ENCODE measurements around the gene RIMBP2. TPM values are rescaled to one million over a fixed set of nuclear protein-coding genes. Genes with fewer than 3 reads are reported as not detected.
"Not testable (repeated sequence)": the region's sequence is repeated elsewhere in the genome, so short reads cannot be mapped to it uniquely, and the experiment has no call there.

Gene RIMBP2
- total and polyA plus RNA-seq, 8 donors, result 0.42 to 19.0 (median 16.1) TPM

DNA sequence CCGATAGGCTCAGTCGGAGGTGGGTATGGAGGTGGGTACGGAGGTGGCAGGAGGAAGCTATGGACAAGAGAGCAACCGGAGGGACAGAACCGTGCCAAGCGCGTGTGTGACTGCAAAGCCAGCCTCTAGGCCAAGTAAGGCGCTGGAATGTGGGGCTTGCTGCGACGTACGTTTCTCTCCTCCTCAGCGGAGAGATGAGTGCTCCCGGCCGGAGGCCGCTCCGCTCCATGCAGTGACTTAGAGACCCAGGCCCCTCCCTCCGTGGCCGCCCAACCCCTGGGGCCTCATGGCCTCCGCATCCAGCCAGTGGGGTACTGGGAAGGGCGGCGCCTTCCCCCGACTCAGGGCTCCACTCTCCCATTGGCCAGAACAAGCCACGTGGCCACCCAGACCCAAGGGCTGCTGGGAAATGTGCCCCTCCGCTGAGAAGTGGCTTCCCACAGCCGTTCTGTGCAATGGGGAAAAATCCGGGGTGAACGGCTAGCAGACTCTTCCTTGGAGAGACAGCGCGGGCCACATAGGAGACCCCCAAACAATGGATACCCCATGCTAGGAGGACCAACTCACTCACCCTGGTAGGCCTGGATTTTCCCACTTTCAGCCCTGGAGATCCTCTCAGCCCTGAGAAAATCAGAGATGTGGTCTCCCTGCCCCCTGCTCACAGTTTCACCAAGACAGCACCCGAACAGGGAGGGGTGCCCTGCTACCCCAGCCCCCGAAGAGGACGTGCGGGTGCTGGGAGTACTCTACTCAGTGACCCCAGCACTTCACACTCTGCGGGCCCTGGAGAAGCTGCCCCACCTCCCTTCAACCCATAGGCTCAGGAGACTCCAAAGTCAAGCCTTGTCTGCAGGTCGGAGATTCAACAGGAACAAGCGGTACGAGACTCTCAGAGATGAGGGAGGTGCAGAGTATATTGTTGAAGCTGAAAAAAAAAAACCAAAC is 66.7 kb downstream of the RIMBP2 start:
- ATAC-seq (no peak), DNase-seq (no peak)
- no peak overlapping the region for H3K4me3 ChIP-seq
- no peaks in the 10 kb centered on the region for H3K36me3 ChIP-seq
- intact Hi-C loops (cut with DNase I), result no loop called here
- peaks cover 0 to 12% of the 10 kb centered on the region in 2 donors for H3K27me3 ChIP-seq
- TF ChIP-seq, protein P1, sequence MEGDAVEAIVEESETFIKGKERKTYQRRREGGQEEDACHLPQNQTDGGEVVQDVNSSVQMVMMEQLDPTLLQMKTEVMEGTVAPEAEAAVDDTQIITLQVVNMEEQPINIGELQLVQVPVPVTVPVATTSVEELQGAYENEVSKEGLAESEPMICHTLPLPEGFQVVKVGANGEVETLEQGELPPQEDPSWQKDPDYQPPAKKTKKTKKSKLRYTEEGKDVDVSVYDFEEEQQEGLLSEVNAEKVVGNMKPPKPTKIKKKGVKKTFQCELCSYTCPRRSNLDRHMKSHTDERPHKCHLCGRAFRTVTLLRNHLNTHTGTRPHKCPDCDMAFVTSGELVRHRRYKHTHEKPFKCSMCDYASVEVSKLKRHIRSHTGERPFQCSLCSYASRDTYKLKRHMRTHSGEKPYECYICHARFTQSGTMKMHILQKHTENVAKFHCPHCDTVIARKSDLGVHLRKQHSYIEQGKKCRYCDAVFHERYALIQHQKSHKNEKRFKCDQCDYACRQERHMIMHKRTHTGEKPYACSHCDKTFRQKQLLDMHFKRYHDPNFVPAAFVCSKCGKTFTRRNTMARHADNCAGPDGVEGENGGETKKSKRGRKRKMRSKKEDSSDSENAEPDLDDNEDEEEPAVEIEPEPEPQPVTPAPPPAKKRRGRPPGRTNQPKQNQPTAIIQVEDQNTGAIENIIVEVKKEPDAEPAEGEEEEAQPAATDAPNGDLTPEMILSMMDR (IDR thresholded peaks at IDR 0.05), result no peak
- peaks cover 0 to 3% of the 10 kb centered on the region in 2 donors for H3K9me3 ChIP-seq
- no peaks in the 10 kb centered on the region for H3K4me1 ChIP-seq
- H3K27ac ChIP-seq, result no peak overlapping the region

DNA sequence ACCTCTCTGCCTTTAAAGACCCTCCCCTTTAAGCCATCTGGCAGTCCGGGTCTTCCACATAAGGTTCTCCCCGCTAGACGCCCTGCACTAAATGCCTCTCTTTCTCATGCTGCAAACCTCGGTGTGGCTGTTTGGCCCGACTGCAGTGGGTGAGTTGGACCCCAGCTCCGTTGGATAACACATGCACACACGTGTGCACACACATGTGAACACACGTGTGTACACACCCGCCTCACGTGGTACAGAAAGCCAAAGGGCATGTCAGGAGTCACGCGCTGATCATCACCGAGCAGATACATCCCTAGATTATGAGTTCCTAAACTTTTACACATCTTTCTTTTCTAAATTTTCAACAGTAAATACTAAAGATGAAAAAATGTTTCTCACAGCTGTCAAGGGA is 68.3 kb downstream of the RIMBP2 start:
- H3K4me1 ChIP-seq, result no peaks in the 10 kb centered on the region
- ATAC-seq (no peak), DNase-seq (no peak)
- H3K36me3 ChIP-seq, result no peaks in the 10 kb centered on the region
- H3K27me3 ChIP-seq, result peaks cover 0 to 20% of the 10 kb centered on the region in 2 donors
- no peaks in the 10 kb centered on the region for H3K9me3 ChIP-seq
- no peak overlapping the region for H3K27ac ChIP-seq
- intact Hi-C loops (cut with DNase I), result no loop called here
- TF ChIP-seq, protein P1 (IDR thresholded peaks at IDR 0.05), result no peak
- H3K4me3 ChIP-seq, result no peak overlapping the region

DNA sequence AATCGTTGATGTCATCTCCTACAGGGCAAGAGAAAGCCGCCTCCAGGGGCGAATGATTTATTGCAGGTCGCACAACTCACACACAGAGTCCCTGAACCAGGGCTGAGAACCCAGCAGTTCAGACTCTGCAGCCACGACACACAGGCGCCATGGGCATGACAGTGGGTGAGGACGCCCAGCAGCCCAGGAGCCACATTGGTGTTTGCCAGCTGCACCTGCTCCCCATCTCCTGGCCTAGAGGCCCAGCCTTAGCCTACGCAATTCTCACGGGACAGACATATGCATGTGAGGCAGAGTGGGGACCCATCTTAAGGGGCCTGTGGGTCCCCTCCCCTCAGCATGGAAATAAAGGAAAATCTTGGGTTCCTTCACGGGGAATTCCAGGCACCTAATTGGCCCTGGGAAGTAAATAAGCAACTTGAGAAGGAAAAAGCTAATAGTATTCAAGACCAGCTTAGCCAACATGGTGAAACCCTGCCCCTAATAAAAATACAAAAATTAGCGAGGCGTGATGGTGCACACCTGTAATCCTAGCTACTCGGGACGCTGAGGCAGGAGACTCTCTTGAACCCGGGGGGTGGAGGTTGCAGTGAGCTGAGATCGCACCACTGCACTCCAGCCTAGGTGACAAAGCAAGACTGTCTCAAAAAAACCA is 69.3 kb downstream of the RIMBP2 start:
- Histone ChIP-seq H3K36me3 (no peaks in the 10 kb centered on the region), H3K9me3 (no peaks in the 10 kb centered on the region), H3K4me1 (no peaks in the 10 kb centered on the region), H3K4me3 (no peak overlapping the region), H3K27me3 (peaks cover 0 to 20% of the 10 kb centered on the region in 2 donors), H3K27ac (no peak overlapping the region)
- TF ChIP-seq, protein P1 (IDR thresholded peaks at IDR 0.05), result no peak
- ATAC-seq (no peak), DNase-seq (no peak)
- intact Hi-C loops (cut with DNase I), result no loop called here

DNA sequence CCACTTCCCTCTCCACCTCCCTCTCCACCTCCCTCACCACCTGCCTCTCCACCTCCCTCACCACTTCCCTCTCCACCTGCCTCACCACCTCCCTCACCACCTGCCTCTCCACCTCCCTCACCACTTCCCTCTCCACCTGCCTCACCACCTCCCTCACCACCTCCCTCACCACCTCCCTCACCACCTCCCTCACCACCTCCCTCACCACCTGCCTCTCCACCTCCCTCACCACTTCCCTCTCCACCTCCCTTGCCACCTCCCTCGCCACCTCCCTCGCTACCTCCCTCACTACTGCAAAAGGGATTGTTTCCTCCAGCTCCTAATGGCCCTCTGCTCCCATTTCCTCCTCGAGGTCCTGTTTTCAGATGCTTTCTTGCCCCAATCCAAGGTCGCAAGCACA is 69.9 kb downstream of the RIMBP2 start:
- H3K4me1 ChIP-seq; H3K4me3 ChIP-seq; intact Hi-C loops (cut with DNase I); H3K9me3 ChIP-seq; H3K27ac ChIP-seq; ATAC-seq; DNase-seq; H3K36me3 ChIP-seq: not testable (repeated sequence)
- H3K27me3 ChIP-seq, result peaks cover 0 to 20% of the 10 kb centered on the region in 2 donors

DNA sequence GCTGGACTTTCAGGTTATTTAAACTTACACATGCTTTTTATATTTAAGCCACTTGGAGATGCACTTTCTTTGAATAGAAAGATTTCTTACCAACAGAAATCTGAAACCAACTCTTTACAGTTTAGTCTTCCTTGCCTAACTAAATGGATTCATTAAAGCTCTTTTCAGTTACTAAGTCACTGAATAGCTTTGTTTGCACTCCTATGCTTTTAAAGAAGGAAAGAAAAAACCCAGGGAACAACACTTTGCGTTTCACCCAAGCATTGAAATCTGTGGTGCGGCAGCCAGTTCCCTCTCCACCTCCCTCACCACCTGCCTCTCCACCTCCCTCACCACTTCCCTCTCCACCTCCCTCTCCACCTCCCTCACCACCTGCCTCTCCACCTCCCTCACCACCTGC is 70.3 kb downstream of the RIMBP2 start:
- H3K27me3 ChIP-seq, result peaks cover 0 to 20% of the 10 kb centered on the region in 2 donors
- no peak for DNase-seq
- TF ChIP-seq, protein P1 (IDR thresholded peaks at IDR 0.05), result no peak
- no peaks in the 10 kb centered on the region for H3K36me3 ChIP-seq
- no peak overlapping the region for H3K27ac ChIP-seq
- H3K4me1 ChIP-seq, result no peaks in the 10 kb centered on the region
- intact Hi-C loops (cut with DNase I), result no loop called here
- no peak overlapping the region for H3K4me3 ChIP-seq
- no peak for ATAC-seq
- no peaks in the 10 kb centered on the region for H3K9me3 ChIP-seq
